Measurements from ENCODE around the gene RHOBTB3.

- TF ChIP-seq EZH2 (IDR thresholded peaks at IDR 0.05) = no peak
- no peak for TF ChIP-seq POLR2AphosphoS5 (IDR thresholded peaks at IDR 0.05; ENCODE audit: borderline replicate concordance, low read depth, low read length)
- TF ChIP-seq FOXP2 (optimal IDR thresholded peaks at IDR 0.05; ENCODE audit: control extremely low read depth, extremely low read length, insufficient read depth) = no peak
Observed at GRCh38 chr5:95832664-95833063, 101.5 kb downstream of the RHOBTB3 start.
